Stimulated activated CD4-positive, alpha-beta T cell treated with anti-CD3 and anti-CD28 coated beads, Interleukin-4, amount 100 ng/mL, for 24 hours (primary cell): Measurements from ENCODE around the gene SMCO4.
"Not testable (repeated sequence)": the region's sequence is repeated elsewhere in the genome, so short reads cannot be mapped to it uniquely, and the experiment has no call there.

Source experiments
- DNase-seq: peaks from one replicate; pipeline ENCODE4 v3.0.0-alpha.2; 2020

SMCO4 gene

GRCh38 chr11:93464927-93465540 is 78.2 kb downstream of the SMCO4 start:
- DNase-seq = no peak

GRCh38 chr11:93463666-93464065 is 79.5 kb downstream of the SMCO4 start:
- not testable (repeated sequence) for DNase-seq

- no peak for DNase-seq
Measured at GRCh38 chr11:93458286-93458685, 84.9 kb downstream of the SMCO4 start.

GRCh38 chr11:93444617-93445073 is 98.5 kb downstream of the SMCO4 start:
- DNase-seq = peak; percentile 7

GRCh38 chr11:93443232-93443631 is 100.0 kb downstream of the SMCO4 start:
- not testable (repeated sequence) for DNase-seq

- DNase-seq = no peak
Measured at GRCh38 chr11:93432247-93432646, 110.9 kb downstream of the SMCO4 start.
